Activated CD4-positive, alpha-beta T cell treated with anti-CD3 and anti-CD28 coated beads, Interleukin-2, amount 50 U/mL, for 24 hours (primary cell): ENCODE measurements around the gene RHBDF2.

Experiments
- DNase-seq, 2 donors: peaks; one replicate each; pipeline ENCODE4 v3.0.0-alpha.2; 2020; ENCODE audit warnings: low read depth in 1 of 2, low spot score in 1 of 2

RHBDF2 gene

GRCh38 chr17:76501018-76501826 is at the start of gene RHBDF2:
Gene RHBDF2 (minus strand): TSS chr17:76501423. CDS start chr17:76481524, 19,899 bp downstream.
- peak; percentile 90 to 98 for DNase-seq

GRCh38 chr17:76549539-76549938 is 48.3 kb upstream of the RHBDF2 start:
- DNase-seq: no peak

GRCh38 chr17:76549215-76549518 is 47.9 kb upstream of the RHBDF2 start:
- DNase-seq: no peak

- DNase-seq: no peak
Measured at GRCh38 chr17:76548378-76549214, 47.4 kb upstream of the RHBDF2 start.

- no peak for DNase-seq
Measured at GRCh38 chr17:76547642-76548202, 46.5 kb upstream of the RHBDF2 start.

GRCh38 chr17:76547183-76547641 is 46.0 kb upstream of the RHBDF2 start:
- DNase-seq: peak in 1 of 2 donors; percentile 53

- DNase-seq: no peak
Measured at GRCh38 chr17:76546556-76547182, 45.4 kb upstream of the RHBDF2 start.

GRCh38 chr17:76545918-76546555 is 44.8 kb upstream of the RHBDF2 start:
- no peak for DNase-seq

- no peak for DNase-seq
Measured at GRCh38 chr17:76544546-76545365, 43.5 kb upstream of the RHBDF2 start.

- DNase-seq: no peak
Measured at GRCh38 chr17:76543826-76544545, 42.8 kb upstream of the RHBDF2 start.

- DNase-seq: no peak
Measured at GRCh38 chr17:76543482-76543825, 42.2 kb upstream of the RHBDF2 start.

GRCh38 chr17:76542984-76543383 is 41.8 kb upstream of the RHBDF2 start:
- no peak for DNase-seq

- no peak for DNase-seq
Measured at GRCh38 chr17:76542566-76542971, 41.3 kb upstream of the RHBDF2 start.

GRCh38 chr17:76541739-76542454 is 40.7 kb upstream of the RHBDF2 start:
- DNase-seq: no peak

GRCh38 chr17:76540381-76541300 is 39.4 kb upstream of the RHBDF2 start:
- no peak for DNase-seq

- DNase-seq: no peak
Measured at GRCh38 chr17:76539631-76540271, 38.5 kb upstream of the RHBDF2 start, which contains the start of gene PRCD. Gene PRCD (plus strand): TSS chr17:76540044. CDS start chr17:76540142, 98 bp downstream.

GRCh38 chr17:76538941-76539570 is 37.8 kb upstream of the RHBDF2 start:
- DNase-seq: no peak
